ENCODE data around the gene LRRC23.
A peak's percentile ranks its signal among the peaks of the same experiment; 100 is the strongest.

LRRC23 gene

GRCh38 chr12:6909421-6910145 lies 5.0 kb downstream of the LRRC23 start:
- Histone ChIP-seq H3K36me3 (ENCODE audit: insufficient read depth, low read length) (no peaks in the 10 kb centered on the region), H2AFZ (ENCODE audit: low read length) (no peak overlapping the region), H3K4me3 (ENCODE audit: low read depth, low read length, poor library complexity, severe bottlenecking) (no peak overlapping the region), H3K79me2 (ENCODE audit: insufficient read depth, low read length) (no peaks in the 10 kb centered on the region), H3K4me2 (ENCODE audit: low read length) (no peak overlapping the region), H3K9me3 (ENCODE audit: low read length) (no peaks in the 10 kb centered on the region), H4K20me1 (ENCODE audit: insufficient read depth, low read length) (no peaks in the 10 kb centered on the region), H3K9ac (ENCODE audit: low read length) (no peak overlapping the region), H3K4me1 (ENCODE audit: insufficient read depth, low read length, severe bottlenecking) (peaks cover 13% of the 10 kb centered on the region), H3K9me2 (ENCODE audit: low read depth, low read length) (no peaks in the 10 kb centered on the region), H3K27me3 (ENCODE audit: insufficient read depth, low read length) (0 out of 2 replicates have a peak, but pooled peaks cover 5% of the 10 kb centered on the region), H3F3A (ENCODE audit: insufficient read depth, low read length) (no peaks in the 10 kb centered on the region), H3K27ac (ENCODE audit: low read depth, low read length, poor library complexity, severe bottlenecking) (no peak overlapping the region)
- TF ChIP-seq EZH2 (IDR thresholded peaks at IDR 0.05; ENCODE audit: borderline replicate concordance, low read length) (no peak), CTCF (IDR thresholded peaks at IDR 0.05; ENCODE audit: low read length) (no peak)

- H2AFZ ChIP-seq (ENCODE audit: low read length): no peak overlapping the region
- TF ChIP-seq CTCF (IDR thresholded peaks at IDR 0.05; ENCODE audit: low read length) (no peak), EZH2 (IDR thresholded peaks at IDR 0.05; ENCODE audit: borderline replicate concordance, low read length) (no peak)
Measured at GRCh38 chr12:6912164-6912935, 7.7 kb downstream of the LRRC23 start.

GRCh38 chr12:6914246-6914946 lies 9.8 kb downstream of the LRRC23 start, which contains the start of gene ENO2:
Gene ENO2 (plus strand): TSS chr12:6914580. CDS start chr12:6915833, 1,253 bp downstream.
- H3F3A ChIP-seq (ENCODE audit: insufficient read depth, low read length): no peaks in the 10 kb centered on the region
- peaks cover 10% of the 10 kb centered on the region; the same call in 1 of the 2 replicates for H3K27me3 ChIP-seq (ENCODE audit: insufficient read depth, low read length)
- no peak for TF ChIP-seq EZH2 (IDR thresholded peaks at IDR 0.05; ENCODE audit: borderline replicate concordance, low read length)
- TF ChIP-seq CTCF (IDR thresholded peaks at IDR 0.05; ENCODE audit: low read length): no peak
- H3K9me3 ChIP-seq (ENCODE audit: low read length): no peaks in the 10 kb centered on the region
- no peaks in the 10 kb centered on the region for H3K36me3 ChIP-seq (ENCODE audit: insufficient read depth, low read length)
- no peak within 1 kb of the TSS for H2AFZ ChIP-seq (ENCODE audit: low read length)
- peak within 1 kb of the TSS; percentile 51 for H3K4me2 ChIP-seq (ENCODE audit: low read length)
- peak within 1 kb of the TSS; percentile 45 for H3K4me3 ChIP-seq (ENCODE audit: low read depth, low read length, poor library complexity, severe bottlenecking)
- H3K4me1 ChIP-seq (ENCODE audit: insufficient read depth, low read length, severe bottlenecking): peaks cover 14% of the 10 kb centered on the region
- peak within 1 kb of the TSS; percentile 3; the same call in 1 of the 2 replicates for H3K9ac ChIP-seq (ENCODE audit: low read length)
- H4K20me1 ChIP-seq (ENCODE audit: insufficient read depth, low read length): no peaks in the 10 kb centered on the region
- no peak within 1 kb of the TSS for H3K27ac ChIP-seq (ENCODE audit: low read depth, low read length, poor library complexity, severe bottlenecking)
- H3K79me2 ChIP-seq (ENCODE audit: insufficient read depth, low read length): no peaks in the 10 kb centered on the region
- no peaks in the 10 kb centered on the region for H3K9me2 ChIP-seq (ENCODE audit: low read depth, low read length)

More at GRCh38 chr12:6912164-6912935, 7.7 kb downstream of the LRRC23 start:
- H3K4me3 ChIP-seq (ENCODE audit: low read depth, low read length, poor library complexity, severe bottlenecking): no peak overlapping the region
- no peak overlapping the region for H3K27ac ChIP-seq (ENCODE audit: low read depth, low read length, poor library complexity, severe bottlenecking)
- H3K4me2 ChIP-seq (ENCODE audit: low read length): no peak overlapping the region
- no peaks in the 10 kb centered on the region for H4K20me1 ChIP-seq (ENCODE audit: insufficient read depth, low read length)
- H3K9ac ChIP-seq (ENCODE audit: low read length): no peak overlapping the region
- peaks cover 14% of the 10 kb centered on the region for H3K4me1 ChIP-seq (ENCODE audit: insufficient read depth, low read length, severe bottlenecking)
- H3K79me2 ChIP-seq (ENCODE audit: insufficient read depth, low read length): no peaks in the 10 kb centered on the region
- H3F3A ChIP-seq (ENCODE audit: insufficient read depth, low read length): no peaks in the 10 kb centered on the region
- H3K9me3 ChIP-seq (ENCODE audit: low read length): no peaks in the 10 kb centered on the region
- H3K36me3 ChIP-seq (ENCODE audit: insufficient read depth, low read length): no peaks in the 10 kb centered on the region
- peaks cover 10% of the 10 kb centered on the region; the same call in 1 of the 2 replicates for H3K27me3 ChIP-seq (ENCODE audit: insufficient read depth, low read length)
- no peaks in the 10 kb centered on the region for H3K9me2 ChIP-seq (ENCODE audit: low read depth, low read length)
